Measurements from ENCODE around the gene OR2A25.

GRCh38 chr7:144057954-144058353, 11.7 kb upstream of the OR2A25 start:
- no peak for TF ChIP-seq CBFB (CRISPR knock-in tag; IDR thresholded peaks at IDR 0.05; ENCODE audit: low read depth)
- TF ChIP-seq RELA (CRISPR knock-in tag; IDR thresholded peaks at IDR 0.05; ENCODE audit: borderline replicate concordance), result no peak
- no peak for TF ChIP-seq JUN (CRISPR knock-in tag; IDR thresholded peaks at IDR 0.05)

Measured in WTC11 (cell line).